Tibial nerve (tissue), 4 donors: Measurements from ENCODE around the gene NBAS. TPM values are rescaled to one million over a fixed set of nuclear protein-coding genes. Genes with fewer than 3 reads are reported as not detected.

Experiments used
- DNase-seq, 2 donors: peaks; one replicate each; pipeline ENCODE4 v3.0.0-alpha.2; 2019; ENCODE audit warnings: low spot score in 2 of 2
- H3K27ac ChIP-seq, 4 donors: fragments of 200-600 bp; sonication (generic) in 3 of 4; one replicate each; pipeline ENCODE4 v1.5.1; 2017 to 2019; ENCODE audit warnings: mild to moderate bottlenecking in 1 of 4
- H3K27me3 ChIP-seq, 2 donors: fragments of 200-600 bp; sonication (generic) in 1 of 2; one replicate each; pipeline versions ENCODE4 v1.5.1 to v1.6.0; 2017 to 2019
- H3K36me3 ChIP-seq, 3 donors: fragments of 200-600 bp; sonication (generic); one replicate each; pipeline ENCODE4 v1.5.1; 2018 to 2019
- H3K4me1 ChIP-seq, 4 donors: fragments of 200-600 bp; sonication (generic) in 3 of 4; one replicate each; pipeline ENCODE4 v1.5.1; 2017 to 2019
- H3K4me3 ChIP-seq, 4 donors: fragments of 200-600 bp; sonication (generic) in 3 of 4; one replicate each; pipeline ENCODE4 v1.5.1; 2017 to 2019; ENCODE audit warnings: mild to moderate bottlenecking in 1 of 4, moderate library complexity in 1 of 4
- H3K9me3 ChIP-seq, 4 donors: fragments of 200-600 bp; sonication (generic) in 3 of 4; one replicate each; pipeline ENCODE4 v1.5.1; 2017 to 2019
- EP300 ChIP-seq, 2 donors: sonication (generic); formaldehyde crosslinking; IDR thresholded peaks; one replicate each; pipeline ENCODE4 v1.6.1; 2017; ENCODE audit warnings: antibody characterized with exemption in 2 of 2, mild to moderate bottlenecking in 1 of 2
- POLR2A ChIP-seq, 2 donors: fragments of 450-650 bp; IDR thresholded peaks; one replicate each; pipeline ENCODE4 v1.6.1; 2017; ENCODE audit warnings: antibody characterized with exemption in 2 of 2, mild to moderate bottlenecking in 2 of 2, moderate library complexity in 2 of 2
- WGBS, 2 donors: methylation state at CpG; one replicate each; pipeline ENCODE4 v1.1.5; 2018; 5-methylcytosine and 5-hydroxymethylcytosine counted together
- total RNA-seq, 4 donors: library from RNA; depleted of rRNA; stranded (reverse); fragments of >200 nt; gene quantifications; one replicate each; pipeline ENCODE4 v1.1.0, GENCODE V29; 2016
- TF ChIP-seq, protein P1 (sequence below), 5 experiments: fragments of 200-600 bp in 3 of 5; fragments of 450-650 bp in 2 of 5; sonication (generic) in 3 of 5; IDR thresholded peaks; one replicate each; pipeline ENCODE4 v1.5.1; 2016 to 2019; ENCODE audit warnings: antibody characterized with exemption in 5 of 5, mild to moderate bottlenecking in 3 of 5, moderate library complexity in 2 of 5

The NBAS gene
- total RNA-seq, 4 donors from 2014 or later: 49.0 to 59.1 (median 55.1) TPM

DNA sequence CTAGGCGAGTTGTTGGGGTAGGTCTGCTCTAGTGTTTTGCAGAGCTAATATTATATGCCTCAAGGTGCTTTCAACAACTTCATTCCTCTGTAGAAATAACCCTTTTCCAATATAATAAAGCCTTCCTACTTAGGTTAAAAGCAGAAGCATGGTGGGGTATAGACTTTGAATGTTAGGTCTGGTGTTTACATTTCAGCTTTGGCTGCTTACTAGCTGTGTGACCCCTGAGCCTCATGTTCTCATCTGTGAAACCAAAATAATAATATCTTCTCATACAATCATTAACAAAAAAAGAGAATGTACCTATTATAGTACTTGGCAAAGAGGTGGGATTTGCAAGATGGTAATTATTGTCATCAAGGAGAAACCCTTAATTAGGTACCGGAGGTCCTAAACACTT, 386.6 kb downstream of the NBAS start:
- no peaks in the 10 kb centered on the region for H3K9me3 ChIP-seq
- 100% methylated on average over 2 of the region's 2 CpGs for WGBS, 2 donors
- peaks cover 0 to 8% (median 0%) of the 10 kb centered on the region in 4 donors for H3K4me1 ChIP-seq
- H3K4me3 ChIP-seq: no peak overlapping the region
- TF ChIP-seq POLR2A (IDR thresholded peaks at IDR 0.05) (no peak), EP300 (IDR thresholded peaks at IDR 0.05) (no peak)
- TF ChIP-seq, protein P1, sequence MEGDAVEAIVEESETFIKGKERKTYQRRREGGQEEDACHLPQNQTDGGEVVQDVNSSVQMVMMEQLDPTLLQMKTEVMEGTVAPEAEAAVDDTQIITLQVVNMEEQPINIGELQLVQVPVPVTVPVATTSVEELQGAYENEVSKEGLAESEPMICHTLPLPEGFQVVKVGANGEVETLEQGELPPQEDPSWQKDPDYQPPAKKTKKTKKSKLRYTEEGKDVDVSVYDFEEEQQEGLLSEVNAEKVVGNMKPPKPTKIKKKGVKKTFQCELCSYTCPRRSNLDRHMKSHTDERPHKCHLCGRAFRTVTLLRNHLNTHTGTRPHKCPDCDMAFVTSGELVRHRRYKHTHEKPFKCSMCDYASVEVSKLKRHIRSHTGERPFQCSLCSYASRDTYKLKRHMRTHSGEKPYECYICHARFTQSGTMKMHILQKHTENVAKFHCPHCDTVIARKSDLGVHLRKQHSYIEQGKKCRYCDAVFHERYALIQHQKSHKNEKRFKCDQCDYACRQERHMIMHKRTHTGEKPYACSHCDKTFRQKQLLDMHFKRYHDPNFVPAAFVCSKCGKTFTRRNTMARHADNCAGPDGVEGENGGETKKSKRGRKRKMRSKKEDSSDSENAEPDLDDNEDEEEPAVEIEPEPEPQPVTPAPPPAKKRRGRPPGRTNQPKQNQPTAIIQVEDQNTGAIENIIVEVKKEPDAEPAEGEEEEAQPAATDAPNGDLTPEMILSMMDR (IDR thresholded peaks at IDR 0.05): no peak
- no peak overlapping the region for H3K27ac ChIP-seq
- H3K36me3 ChIP-seq: peaks cover 0 to 12% (median 0%) of the 10 kb centered on the region in 3 donors
- DNase-seq: no peak
- H3K27me3 ChIP-seq: no peaks in the 10 kb centered on the region

DNA sequence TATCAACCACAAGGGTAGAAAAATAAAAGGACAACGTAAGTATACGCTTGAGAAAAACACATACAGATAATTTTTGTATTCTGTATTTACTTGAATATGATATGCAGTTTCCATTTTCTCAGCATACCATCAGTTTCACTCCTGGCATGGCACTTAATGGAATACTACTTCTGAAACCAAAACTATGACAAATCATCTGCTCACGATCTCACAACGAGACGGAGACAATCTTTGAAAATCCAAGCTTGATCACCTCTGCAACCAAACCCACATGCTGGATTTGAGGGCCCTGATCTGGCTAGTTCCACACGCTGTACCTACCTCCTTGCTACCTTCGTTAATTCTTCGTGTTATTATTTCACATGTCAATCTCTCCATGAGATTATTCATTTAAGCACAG, 387.6 kb downstream of the NBAS start:
- no peaks in the 10 kb centered on the region for H3K27me3 ChIP-seq
- no peak for TF ChIP-seq POLR2A (IDR thresholded peaks at IDR 0.05)
- no peak for TF ChIP-seq EP300 (IDR thresholded peaks at IDR 0.05)
- TF ChIP-seq, protein P1 (IDR thresholded peaks at IDR 0.05): no peak
- 93 to 95% methylated on average over 8 of the region's 8 CpGs for WGBS, 2 donors

DNA sequence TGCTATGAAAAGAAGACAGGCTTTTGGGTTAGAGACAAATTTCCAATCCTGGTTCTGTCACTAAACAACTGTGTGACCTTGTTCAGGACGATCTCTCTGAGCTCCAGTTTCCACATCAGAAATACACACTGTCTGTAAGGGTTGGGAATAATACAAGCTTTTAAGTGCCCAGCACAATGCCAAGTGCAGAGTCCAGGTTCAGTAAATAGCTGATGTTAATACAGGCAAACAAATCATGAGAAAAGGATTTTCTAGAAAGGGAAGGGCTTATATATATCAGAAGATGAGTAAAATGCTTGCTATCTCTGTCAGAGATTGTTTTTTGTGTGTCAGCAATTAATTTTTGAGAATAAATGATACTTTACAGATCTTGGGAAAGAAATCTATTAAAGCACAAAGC, 388.3 kb downstream of the NBAS start:
- H3K4me1 ChIP-seq: peaks cover 0 to 8% (median 0%) of the 10 kb centered on the region in 4 donors
- H3K4me3 ChIP-seq: no peak overlapping the region
- 57 to 59% methylated on average over 1 of the region's 1 CpG for WGBS, 2 donors
- no peaks in the 10 kb centered on the region for H3K27me3 ChIP-seq
- peaks cover 0 to 16% (median 0%) of the 10 kb centered on the region in 3 donors for H3K36me3 ChIP-seq
- no peak overlapping the region for H3K27ac ChIP-seq
- TF ChIP-seq EP300 (IDR thresholded peaks at IDR 0.05): no peak
- no peak for DNase-seq
- H3K9me3 ChIP-seq: no peaks in the 10 kb centered on the region

More for the DNA sequence above, 387.6 kb downstream of the NBAS start:
- Histone ChIP-seq H3K36me3 (peaks cover 0 to 12% (median 0%) of the 10 kb centered on the region in 3 donors), H3K9me3 (no peaks in the 10 kb centered on the region), H3K4me3 (no peak overlapping the region), H3K4me1 (peaks cover 0 to 8% (median 0%) of the 10 kb centered on the region in 4 donors), H3K27ac (no peak overlapping the region)
- no peak for DNase-seq

DNA sequence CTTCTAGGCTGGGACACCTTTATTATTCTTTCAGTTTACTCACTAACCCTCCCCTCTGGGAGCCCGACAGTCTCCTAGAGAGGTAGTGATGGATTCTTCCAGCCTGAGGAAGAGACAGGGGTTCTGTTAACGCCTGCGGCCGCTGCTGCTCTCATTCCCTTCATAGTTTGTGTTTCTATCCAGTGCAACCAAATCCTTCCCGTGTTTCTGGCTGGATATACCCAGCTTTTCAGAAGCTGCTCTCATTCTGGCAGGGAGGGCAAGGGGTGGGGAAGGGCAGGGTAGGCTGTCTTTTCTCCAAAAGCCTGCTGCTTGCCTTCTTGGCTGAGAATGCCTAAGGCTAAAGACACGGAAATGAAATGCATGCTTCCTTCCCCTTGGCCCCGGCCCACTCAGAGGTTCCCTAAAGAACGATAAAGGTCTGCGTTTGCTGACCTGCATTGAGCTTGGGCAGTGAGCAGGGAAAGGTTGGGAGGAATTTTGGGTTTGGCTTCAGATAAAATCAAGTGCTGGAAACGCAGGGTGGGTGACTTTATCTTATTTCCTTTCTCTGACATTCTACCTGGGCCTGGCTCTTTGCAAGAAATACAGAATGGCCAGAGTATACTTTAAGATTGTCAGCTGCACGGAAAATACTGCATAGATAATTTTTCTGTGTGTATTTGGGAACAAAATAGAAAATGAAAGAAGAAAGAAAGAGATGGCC, 390.9 kb downstream of the NBAS start:
- Histone ChIP-seq H3K4me3 (no peak overlapping the region), H3K36me3 (peaks cover 0 to 30% (median 0%) of the 10 kb centered on the region in 3 donors), H3K27ac (peak overlapping the region in 2 of 4 donors; percentile 13 to 21), H3K9me3 (no peaks in the 10 kb centered on the region), H3K4me1 (peaks cover 0 to 8% (median 0%) of the 10 kb centered on the region in 4 donors), H3K27me3 (no peaks in the 10 kb centered on the region)
- no peak for TF ChIP-seq POLR2A (IDR thresholded peaks at IDR 0.05)
- TF ChIP-seq EP300 (IDR thresholded peaks at IDR 0.05): no peak
- TF ChIP-seq, protein P1 (IDR thresholded peaks at IDR 0.05): no peak
- WGBS, 2 donors: 47 to 54% methylated on average over 11 of the region's 11 CpGs
- DNase-seq: no peak

DNA sequence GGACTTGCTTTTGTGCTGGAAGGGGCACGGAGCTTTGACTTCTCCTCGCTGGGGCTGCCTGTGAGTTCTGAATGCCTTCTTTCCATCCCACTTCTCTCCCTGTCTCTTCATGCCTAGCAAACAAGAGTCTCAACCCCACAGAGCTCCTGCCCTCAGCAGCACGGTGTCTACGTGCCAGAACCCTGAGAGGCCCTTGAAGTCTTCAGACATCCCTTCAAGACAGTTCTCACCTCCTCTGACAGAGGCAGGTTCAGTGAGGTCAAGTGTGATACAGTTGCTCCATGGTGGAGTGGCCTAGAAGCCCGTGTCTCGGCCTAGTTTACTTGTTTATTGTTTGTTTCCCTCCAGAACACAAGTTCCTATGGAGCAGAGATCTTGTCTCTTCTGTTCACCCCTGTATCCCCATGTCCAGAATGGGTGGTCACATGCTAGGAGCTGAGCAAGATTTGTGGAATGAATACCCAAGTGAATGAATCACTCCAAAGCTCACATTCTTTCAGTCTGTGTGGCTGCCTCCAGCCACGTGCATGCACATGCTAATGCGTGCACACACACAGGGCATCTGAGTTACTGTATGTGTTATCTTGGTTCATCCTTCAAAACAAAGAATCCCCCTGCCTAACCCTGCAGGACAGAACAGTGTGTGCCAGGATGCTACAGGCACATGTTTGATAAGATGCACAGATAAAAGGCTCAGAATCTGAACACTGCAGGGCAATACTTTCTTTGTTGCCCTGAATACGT, 391.6 kb downstream of the NBAS start:
- 59 to 76% methylated on average over 9 of the region's 9 CpGs for WGBS, 2 donors
- no peaks in the 10 kb centered on the region for H3K9me3 ChIP-seq
- TF ChIP-seq, protein P1 (IDR thresholded peaks at IDR 0.05): no peak
- TF ChIP-seq POLR2A (IDR thresholded peaks at IDR 0.05) (no peak), EP300 (IDR thresholded peaks at IDR 0.05) (no peak)
- H3K4me1 ChIP-seq: peaks cover 0 to 8% (median 0%) of the 10 kb centered on the region in 4 donors
- peak overlapping the region in 2 of 4 donors; percentile 19 to 21 for H3K27ac ChIP-seq
- H3K36me3 ChIP-seq: peaks cover 0 to 28% (median 0%) of the 10 kb centered on the region in 3 donors
- H3K4me3 ChIP-seq: no peak overlapping the region
- no peaks in the 10 kb centered on the region for H3K27me3 ChIP-seq
- DNase-seq: no peak
